ENCODE measurements around the gene HACD3. TPM values are rescaled to one million over a fixed set of nuclear protein-coding genes. Genes with fewer than 3 reads are reported as not detected.

HACD3 gene
- total RNA-seq, 4 donors from 2014 or later: 20.2 to 144 (median 34.6) TPM

DNA sequence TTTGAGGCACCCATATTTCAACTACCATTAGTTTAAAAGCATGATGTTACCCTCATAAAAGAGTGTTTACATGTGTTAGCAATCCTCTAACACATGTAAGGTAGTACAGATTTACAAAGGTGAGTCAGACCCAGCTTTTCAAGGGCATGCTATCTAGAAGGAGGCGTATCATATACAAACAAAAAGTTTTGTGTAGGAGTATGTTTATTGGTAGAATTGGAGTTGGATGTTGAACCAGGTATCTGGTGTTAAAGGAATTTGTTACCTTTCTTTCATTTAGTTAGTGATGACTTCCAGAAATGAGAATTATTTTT, 2.4 kb downstream of the HACD3 start:
- TF ChIP-seq POLR2A (IDR thresholded peaks at IDR 0.05): no peak
- TF ChIP-seq, protein P1, sequence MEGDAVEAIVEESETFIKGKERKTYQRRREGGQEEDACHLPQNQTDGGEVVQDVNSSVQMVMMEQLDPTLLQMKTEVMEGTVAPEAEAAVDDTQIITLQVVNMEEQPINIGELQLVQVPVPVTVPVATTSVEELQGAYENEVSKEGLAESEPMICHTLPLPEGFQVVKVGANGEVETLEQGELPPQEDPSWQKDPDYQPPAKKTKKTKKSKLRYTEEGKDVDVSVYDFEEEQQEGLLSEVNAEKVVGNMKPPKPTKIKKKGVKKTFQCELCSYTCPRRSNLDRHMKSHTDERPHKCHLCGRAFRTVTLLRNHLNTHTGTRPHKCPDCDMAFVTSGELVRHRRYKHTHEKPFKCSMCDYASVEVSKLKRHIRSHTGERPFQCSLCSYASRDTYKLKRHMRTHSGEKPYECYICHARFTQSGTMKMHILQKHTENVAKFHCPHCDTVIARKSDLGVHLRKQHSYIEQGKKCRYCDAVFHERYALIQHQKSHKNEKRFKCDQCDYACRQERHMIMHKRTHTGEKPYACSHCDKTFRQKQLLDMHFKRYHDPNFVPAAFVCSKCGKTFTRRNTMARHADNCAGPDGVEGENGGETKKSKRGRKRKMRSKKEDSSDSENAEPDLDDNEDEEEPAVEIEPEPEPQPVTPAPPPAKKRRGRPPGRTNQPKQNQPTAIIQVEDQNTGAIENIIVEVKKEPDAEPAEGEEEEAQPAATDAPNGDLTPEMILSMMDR (IDR thresholded peaks at IDR 0.05): no peak
- Histone ChIP-seq H3K36me3 (no peaks in the 10 kb centered on the region), H3K27ac (no peak overlapping the region), H3K4me3 (no peak overlapping the region), H3K27me3 (no peaks in the 10 kb centered on the region), H3K9me3 (no peaks in the 10 kb centered on the region), H3K4me1 (no peaks in the 10 kb centered on the region)
- DNase-seq: no peak
- intact Hi-C loops (cut with DNase I; ENCODE audit: low total_unique reads): no loop called here

DNA sequence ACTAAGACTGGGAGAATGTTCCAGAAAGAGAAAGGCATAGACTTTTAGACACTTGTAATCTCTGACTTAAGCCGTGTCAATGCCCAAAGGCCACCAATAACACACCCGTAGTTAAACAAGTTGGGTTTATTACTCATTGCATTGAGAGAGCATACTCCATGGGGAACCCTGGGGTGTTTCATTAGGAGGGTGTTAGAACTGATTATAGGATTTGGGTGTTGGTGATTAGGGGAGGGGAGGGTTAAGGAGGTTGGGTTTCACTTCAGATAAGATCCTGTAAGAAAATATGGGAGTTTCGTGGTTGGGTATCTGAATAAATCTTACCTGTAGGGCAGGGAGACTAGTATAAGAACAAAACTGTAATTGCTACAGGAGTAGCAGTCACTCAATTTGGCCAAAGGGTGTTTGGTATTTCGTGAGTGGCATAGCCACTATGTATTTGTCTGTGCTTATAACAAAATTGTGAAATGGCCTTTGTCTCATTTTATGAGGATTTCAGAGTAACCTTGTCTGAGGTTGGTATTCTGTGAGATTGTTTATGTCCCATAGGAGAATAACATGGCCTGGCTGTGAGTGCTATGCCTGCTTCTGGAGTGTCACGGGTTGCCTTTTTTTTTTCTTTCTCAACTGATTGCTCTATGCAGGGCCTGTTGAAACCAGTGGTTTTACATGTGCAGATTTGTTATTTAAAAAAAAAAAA, 2.9 kb downstream of the HACD3 start:
- no peaks in the 10 kb centered on the region for H3K27me3 ChIP-seq
- H3K4me3 ChIP-seq: no peak overlapping the region
- H3K4me1 ChIP-seq: no peaks in the 10 kb centered on the region
- intact Hi-C loops (cut with DNase I; ENCODE audit: low total_unique reads): no loop called here
- H3K9me3 ChIP-seq: no peaks in the 10 kb centered on the region
- TF ChIP-seq POLR2A (IDR thresholded peaks at IDR 0.05): no peak
- TF ChIP-seq, protein P1 (IDR thresholded peaks at IDR 0.05): no peak
- no peaks in the 10 kb centered on the region for H3K36me3 ChIP-seq
- H3K27ac ChIP-seq: no peak overlapping the region
- no peak for DNase-seq

DNA sequence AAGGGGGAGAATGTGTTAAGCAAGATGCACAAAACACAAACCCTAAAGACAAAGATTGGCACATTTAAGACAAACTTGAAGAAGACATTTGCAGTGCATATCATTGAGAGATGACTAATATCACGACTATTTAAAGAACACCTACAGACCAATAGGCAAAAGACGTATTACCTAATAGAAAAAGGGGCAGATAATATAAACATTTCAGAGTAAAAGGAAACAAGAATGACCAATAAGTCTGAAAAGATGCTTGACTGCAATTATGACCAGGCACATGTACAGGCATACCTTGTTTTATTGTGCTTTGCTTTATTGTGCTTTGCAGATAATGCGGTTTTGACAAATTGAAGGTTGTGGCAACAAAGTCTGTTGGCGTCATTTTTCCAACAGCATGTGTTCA, 4.9 kb downstream of the HACD3 start:
- Histone ChIP-seq H3K27me3 (no peaks in the 10 kb centered on the region), H3K4me3 (no peak overlapping the region), H3K27ac (no peak overlapping the region), H3K36me3 (no peaks in the 10 kb centered on the region), H3K9me3 (no peaks in the 10 kb centered on the region), H3K4me1 (no peaks in the 10 kb centered on the region)
- DNase-seq: no peak
- TF ChIP-seq POLR2A (IDR thresholded peaks at IDR 0.05): no peak
- TF ChIP-seq, protein P1 (IDR thresholded peaks at IDR 0.05): no peak
- intact Hi-C loops (cut with DNase I; ENCODE audit: low total_unique reads): no loop called here

DNA sequence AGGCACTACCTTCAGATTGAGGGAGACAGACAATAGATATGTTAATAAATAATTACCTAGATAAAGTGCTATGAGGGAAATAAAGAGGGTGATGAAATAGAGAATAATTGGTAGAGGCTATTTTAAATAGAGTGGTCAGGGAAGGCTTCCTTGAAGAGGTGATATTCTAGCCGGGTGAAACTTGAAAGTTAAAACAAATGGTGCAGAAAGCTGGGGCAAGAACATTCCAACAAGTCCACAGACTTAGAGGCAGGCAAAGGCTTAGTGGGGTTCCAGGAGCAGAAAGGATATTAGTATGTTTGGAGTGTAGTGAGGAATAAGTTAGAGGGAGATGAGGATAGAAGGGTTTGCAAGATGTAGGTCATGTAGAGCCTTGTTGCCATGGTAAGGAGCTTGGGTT, 10.1 kb downstream of the HACD3 start:
- H3K27me3 ChIP-seq: no peaks in the 10 kb centered on the region
- H3K27ac ChIP-seq: no peak overlapping the region
- H3K4me1 ChIP-seq: no peaks in the 10 kb centered on the region
- no peak overlapping the region for H3K4me3 ChIP-seq
- no peak for DNase-seq
- no peaks in the 10 kb centered on the region for H3K9me3 ChIP-seq
- intact Hi-C loops (cut with DNase I; ENCODE audit: low total_unique reads): no loop called here
- TF ChIP-seq, protein P1 (IDR thresholded peaks at IDR 0.05): no peak
- no peak for TF ChIP-seq POLR2A (IDR thresholded peaks at IDR 0.05)
- no peaks in the 10 kb centered on the region for H3K36me3 ChIP-seq

DNA sequence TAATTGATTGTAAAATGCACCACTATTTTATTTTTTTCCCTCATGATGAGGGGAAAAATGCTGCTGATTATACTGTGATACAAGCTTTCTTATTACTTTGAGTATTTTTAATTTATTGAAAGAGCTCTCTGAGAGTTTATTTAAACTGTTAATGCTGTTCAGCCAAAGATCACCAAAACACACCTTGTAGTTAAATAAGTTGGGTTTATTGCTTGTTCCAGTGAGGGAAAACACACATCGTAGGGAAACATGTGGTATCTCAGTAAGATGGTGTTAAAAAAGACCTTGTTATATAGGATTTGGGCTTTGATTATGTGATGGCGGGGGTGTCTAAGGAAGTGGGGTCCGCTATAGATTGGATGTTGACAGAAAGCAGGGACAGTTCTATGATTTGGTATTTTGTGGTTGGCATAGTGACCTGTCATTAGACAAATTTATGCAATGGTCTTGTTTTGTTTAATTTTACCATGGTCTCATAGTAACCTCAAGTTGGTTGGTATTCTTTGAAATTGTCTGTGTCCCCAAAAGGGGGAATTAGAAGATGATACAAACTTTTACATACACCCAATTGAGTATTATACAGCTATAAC, 11.1 kb downstream of the HACD3 start:
- Histone ChIP-seq H3K27ac (no peak overlapping the region), H3K9me3 (no peaks in the 10 kb centered on the region), H3K27me3 (no peaks in the 10 kb centered on the region), H3K4me3 (no peak overlapping the region), H3K36me3 (no peaks in the 10 kb centered on the region), H3K4me1 (no peaks in the 10 kb centered on the region)
- intact Hi-C loops (cut with DNase I; ENCODE audit: low total_unique reads): no loop called here
- DNase-seq: no peak
- TF ChIP-seq, protein P1 (IDR thresholded peaks at IDR 0.05): no peak
- TF ChIP-seq POLR2A (IDR thresholded peaks at IDR 0.05): no peak
